Upper lobe of left lung (tissue), 4 donors: ENCODE results near the gene UBAC2.

Experiments
- CTCF ChIP-seq, 6 experiments: fragments of 450-650 bp in 4 of 6; fragments of 200-600 bp in 2 of 6; sonication (generic) in 2 of 6; IDR thresholded peaks; one replicate each; pipeline ENCODE4 v1.5.1; 2016 to 2019; ENCODE audit warnings: antibody characterized with exemption in 6 of 6
- EP300 ChIP-seq, 4 donors: sonication (generic); formaldehyde crosslinking; IDR thresholded peaks; one replicate each; pipeline ENCODE4 v1.5.1; 2017; ENCODE audit warnings: antibody characterized with exemption in 4 of 4, control low read depth in 2 of 4
- POLR2A ChIP-seq, 4 donors: fragments of 450-650 bp; IDR thresholded peaks; one replicate each; pipeline ENCODE4 v1.5.1; 2016 to 2017; ENCODE audit warnings: antibody characterized with exemption in 4 of 4, mild to moderate bottlenecking in 2 of 4
- POLR2AphosphoS5 ChIP-seq, 2 donors: sonication (generic); formaldehyde crosslinking; IDR thresholded peaks; one replicate each; pipeline ENCODE4 v1.5.1; 2017; ENCODE audit warnings: antibody characterized with exemption in 2 of 2

- TF ChIP-seq POLR2A (IDR thresholded peaks at IDR 0.05) (no peak), CTCF (IDR thresholded peaks at IDR 0.05) (no peak), POLR2AphosphoS5 (IDR thresholded peaks at IDR 0.05) (no peak), EP300 (IDR thresholded peaks at IDR 0.05) (no peak)
Measured at GRCh38 chr13:99299920-99300341, 99.3 kb downstream of the UBAC2 start.
